H1 (cell line): ENCODE measurements around the gene PPP4R4. TPM values are rescaled to one million over a fixed set of nuclear protein-coding genes. Genes with fewer than 3 reads are reported as not detected.

Experiments
- KDM1A ChIP-seq: fragments of 200-600, 300-600 bp; sonication (generic); IDR thresholded peaks from 2 replicates; pipeline ENCODE4 v1.7.1; 2016; ENCODE audit warnings: mild to moderate bottlenecking, low read length, borderline replicate concordance
- NRF1 ChIP-seq: IDR thresholded peaks from 2 replicates; pipeline ENCODE4 v1.6.1; 2011; ENCODE audit warnings: mild to moderate bottlenecking, low read depth, low read length, improper control_type of control experiment
- polyA plus RNA-seq, 7 experiments: library from polyadenylated mRNA; depleted of rRNA in 3 of 7; stranded (reverse) in 5 of 7; unstranded in 2 of 7; fragments of >200 nt in 5 of 7; fragments of 200-250 nt in 2 of 7; gene quantifications; 1 replicate in 5 of 7; 2 replicates in 1 of 7; 4 replicates in 1 of 7; pipeline versions ENCODE4 v1.2.1 to v1.2.3, GENCODE V29; 2011 to 2013; ENCODE audit warnings: missing spikeins in 2 of 7, mixed read lengths in 2 of 7
- total RNA-seq: library from RNA; stranded (reverse); fragmentation: NEBNext Ultra II Directional; extraction: Animal tissue kit (Norgen Biotek cat#: 25700); gene quantifications from 2 replicates; pipeline ENCODE4 v1.2.1, GENCODE V29; 2021

PPP4R4 gene
- total and polyA plus RNA-seq, 2 of the 8 experiments (the other 6 are each of a cell fraction or from before 2014, with no cell fraction given): 3.3 to 9.6 TPM

DNA sequence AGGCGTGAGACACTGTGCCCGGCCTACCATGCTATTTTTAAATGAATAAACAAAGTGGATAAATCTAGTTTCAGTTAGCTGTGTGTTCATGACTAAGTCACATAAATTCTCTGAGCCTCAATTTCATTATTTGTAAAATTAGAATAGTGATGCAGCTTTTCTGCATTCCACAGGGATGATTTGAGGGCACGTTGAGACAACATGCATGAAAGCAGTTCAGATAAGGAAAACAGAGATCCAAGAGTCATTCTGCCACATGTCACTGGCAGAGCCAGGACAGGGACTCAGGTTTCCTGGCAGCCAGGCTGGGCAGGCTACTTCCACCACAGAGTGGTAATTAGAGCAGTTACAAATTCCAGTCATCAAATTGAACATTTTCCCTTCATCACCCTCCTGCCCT is 2.9 kb upstream of the PPP4R4 start (continued):
- no peak for TF ChIP-seq KDM1A
- no peak for TF ChIP-seq NRF1
